Liver (tissue), 9 donors: ENCODE data around the gene VEZF1. TPM values are rescaled to one million over a fixed set of nuclear protein-coding genes. Genes with fewer than 3 reads are reported as not detected.
A peak's percentile ranks its signal among the peaks of the same experiment; 100 is the strongest.

Experiments
- DNase-seq: peaks from one replicate; pipeline ENCODE4 v3.0.0-alpha.2; 2017; ENCODE audit warnings: low spot score
- H3K27ac ChIP-seq, 2 donors: one replicate each; pipeline ENCODE4 v1.7.0; 2013; ENCODE audit warnings: inconsistent platforms in 2 of 2, low read length in 2 of 2, control low read depth in 1 of 2, low read depth in 1 of 2, mild to moderate bottlenecking in 1 of 2
- H3K27me3 ChIP-seq, 4 donors: one replicate each; pipeline versions ENCODE4 v1.6.1 to v1.7.0; 2013; ENCODE audit warnings: low read length in 3 of 4, inconsistent platforms in 1 of 4, mild to moderate bottlenecking in 1 of 4, moderate library complexity in 1 of 4; ENCODE audit not compliant: control insufficient read depth in 4 of 4, insufficient read depth in 4 of 4
- H3K36me3 ChIP-seq, 4 donors: one replicate each; pipeline versions ENCODE4 v1.6.1 to v1.7.0; 2013; ENCODE audit warnings: low read length in 3 of 4, mild to moderate bottlenecking in 3 of 4, low read depth in 1 of 4, moderate library complexity in 1 of 4; ENCODE audit not compliant: control insufficient read depth in 4 of 4, insufficient read depth in 3 of 4
- H3K4me1 ChIP-seq, 4 donors: one replicate each; pipeline versions ENCODE4 v1.6.1 to v1.7.0; 2013; ENCODE audit warnings: low read length in 3 of 4, mild to moderate bottlenecking in 3 of 4, moderate library complexity in 1 of 4; ENCODE audit not compliant: control insufficient read depth in 4 of 4, insufficient read depth in 4 of 4
- H3K4me3 ChIP-seq, 3 donors: one replicate each; pipeline versions ENCODE4 v1.6.1 to v1.7.0; 2013; ENCODE audit warnings: low read length in 3 of 3, control low read depth in 1 of 3, low read depth in 1 of 3, mild to moderate bottlenecking in 1 of 3
- H3K9ac ChIP-seq, 2 donors: one replicate each; pipeline ENCODE4 v1.7.0; 2013; ENCODE audit warnings: low read length in 2 of 2, mild to moderate bottlenecking in 2 of 2, moderate library complexity in 2 of 2, control low read depth in 1 of 2, low read depth in 1 of 2
- H3K9me3 ChIP-seq, 4 donors: one replicate each; pipeline versions ENCODE4 v1.6.1 to v1.7.0; 2013; ENCODE audit warnings: low read length in 3 of 4; ENCODE audit not compliant: control insufficient read depth in 4 of 4
- EGR1 ChIP-seq, 2 donors: IDR thresholded peaks; 2 replicates each; pipeline ENCODE4 v1.6.1; 2016 to 2018; ENCODE audit warnings: antibody characterized with exemption in 2 of 2, low read depth in 2 of 2
- FOXA2 ChIP-seq: IDR thresholded peaks from 2 replicates; pipeline ENCODE4 v1.6.1; 2016; ENCODE audit warnings: antibody characterized with exemption
- HNF4G ChIP-seq: IDR thresholded peaks from 2 replicates; pipeline ENCODE4 v1.6.1; 2016; ENCODE audit warnings: antibody characterized with exemption
- JUND ChIP-seq, 2 donors: IDR thresholded peaks; 2 replicates each; pipeline ENCODE4 v1.6.1; 2016; ENCODE audit warnings: antibody characterized with exemption in 2 of 2
- NR2F2 ChIP-seq: IDR thresholded peaks from 2 replicates; pipeline ENCODE4 v1.6.1; 2016; ENCODE audit warnings: antibody characterized with exemption
- RAD21 ChIP-seq, 2 donors: IDR thresholded peaks; 2 replicates each; pipeline ENCODE4 v1.6.1; 2016; ENCODE audit warnings: antibody characterized with exemption in 2 of 2, mild to moderate bottlenecking in 2 of 2
- REST ChIP-seq: IDR thresholded peaks from 2 replicates; pipeline ENCODE4 v1.6.1; 2016; ENCODE audit warnings: antibody characterized with exemption, mild to moderate bottlenecking
- RXRA ChIP-seq, 2 donors: IDR thresholded peaks; 2 replicates each; pipeline ENCODE4 v1.6.1; 2017 to 2018; ENCODE audit warnings: antibody characterized with exemption in 2 of 2, mild to moderate bottlenecking in 1 of 2
- SP1 ChIP-seq: IDR thresholded peaks from 2 replicates; pipeline ENCODE4 v1.6.1; 2018; ENCODE audit warnings: antibody characterized with exemption, mild to moderate bottlenecking
- TAF1 ChIP-seq: conservative IDR thresholded peaks from 2 replicates; pipeline ENCODE4 v1.6.1; 2016; ENCODE audit warnings: antibody characterized with exemption, mild to moderate bottlenecking
- YY1 ChIP-seq: IDR thresholded peaks from 2 replicates; pipeline ENCODE4 v1.6.1; 2016; ENCODE audit warnings: antibody characterized with exemption, mild to moderate bottlenecking
- ZBTB33 ChIP-seq: IDR thresholded peaks from 2 replicates; pipeline ENCODE4 v1.6.1; 2016; ENCODE audit warnings: antibody characterized with exemption
- WGBS: extraction: QIAGEN DNeasy Blood & Tissue Kit; methylation state at CpG from one replicate; pipeline ENCODE4 v1.1.7; 2013; 5-methylcytosine and 5-hydroxymethylcytosine counted together
- polyA plus RNA-seq, 2 donors: library from polyadenylated mRNA; stranded (reverse) in 1 of 2; unstranded in 1 of 2; fragments of 200-250 nt in 1 of 2; fragments of >200 nt in 1 of 2; fragmentation: Nextera tagmentation in 1 of 2; extraction: Ambion mirVana in 1 of 2; gene quantifications; one replicate each; pipeline versions ENCODE4 v1.2.1 to v1.2.3, GENCODE V29; 2013 to 2015
- total RNA-seq, 2 donors: library from RNA; depleted of rRNA; stranded (reverse); fragments of >200 nt; gene quantifications; one replicate each; pipeline ENCODE4 v1.2.3, GENCODE V29; 2014
- TF ChIP-seq, protein P1 (sequence below): fragments of 150-350 bp; IDR thresholded peaks from 2 replicates; pipeline ENCODE4 v1.5.1; 2017; ENCODE audit warnings: improper control_type of control experiment, low read depth, low read length; ENCODE audit not compliant: missing input control
- donor health status: healthy.
- donor health status: healthy.
- donor health status: healthy.
- donor health status: healthy.
- donor health status: healthy.

Gene VEZF1
- total and polyA plus RNA-seq, 4 donors = 7.9 to 26.2 (median 11.4) TPM

DNA sequence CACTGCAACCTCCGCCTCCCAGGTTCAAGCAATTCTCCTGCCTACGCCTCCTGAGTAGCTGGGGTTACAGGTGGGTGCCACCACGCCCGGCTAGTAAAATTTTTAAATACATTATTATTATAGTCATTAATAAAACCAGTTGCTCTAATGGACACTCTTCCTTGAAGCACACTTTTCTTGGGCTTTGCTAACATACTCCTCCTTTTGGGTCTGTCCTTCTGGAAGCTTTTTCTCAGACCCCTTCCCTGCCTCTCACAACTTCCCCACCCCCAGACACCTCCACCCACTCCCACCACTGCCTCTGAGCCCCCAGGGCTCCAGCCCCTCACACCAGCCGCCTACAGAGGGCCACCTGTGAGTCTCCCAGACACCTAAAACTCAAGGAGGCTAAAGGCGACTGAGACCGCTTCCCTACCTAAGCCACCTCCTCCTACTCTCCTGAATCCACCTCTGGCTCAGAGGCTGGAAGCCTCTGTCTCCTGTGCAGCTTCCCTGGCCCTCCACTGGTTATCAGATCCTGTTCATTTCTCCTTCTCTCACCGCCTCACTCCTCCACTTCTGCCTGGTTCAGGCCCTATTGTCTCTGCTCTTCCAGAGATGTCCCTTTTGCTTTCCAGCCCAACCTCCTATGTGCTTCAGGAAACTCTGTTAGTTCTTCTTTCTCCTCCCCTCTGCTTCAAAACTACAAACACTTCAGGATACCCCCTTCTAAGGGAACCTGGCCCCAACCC is 30.8 kb downstream of the VEZF1 start:
- WGBS = 96% methylated on average over 8 of the region's 8 CpGs
- no peak for DNase-seq
- Histone ChIP-seq H3K4me3 (no peak overlapping the region), H3K27ac (no peak overlapping the region), H3K27me3 (no peaks in the 10 kb centered on the region), H3K9ac (no peak overlapping the region), H3K9me3 (no peaks in the 10 kb centered on the region), H3K36me3 (no peaks in the 10 kb centered on the region), H3K4me1 (peaks cover 8 to 24% (median 19%) of the 10 kb centered on the region in 4 donors)
- TF ChIP-seq RAD21 (IDR thresholded peaks at IDR 0.05) = no peak

- TF ChIP-seq ZBTB33 (no peak), HNF4G (no peak), JUND (IDR thresholded peaks at IDR 0.05) (no peak), SP1 (no peak), TAF1 (no peak), NR2F2 (no peak), RXRA (IDR thresholded peaks at IDR 0.05) (no peak), REST (no peak), EGR1 (IDR thresholded peaks at IDR 0.05; ENCODE audit: low read depth in 2 of 2) (no peak), FOXA2 (no peak), YY1 (no peak)
- TF ChIP-seq, protein P1, sequence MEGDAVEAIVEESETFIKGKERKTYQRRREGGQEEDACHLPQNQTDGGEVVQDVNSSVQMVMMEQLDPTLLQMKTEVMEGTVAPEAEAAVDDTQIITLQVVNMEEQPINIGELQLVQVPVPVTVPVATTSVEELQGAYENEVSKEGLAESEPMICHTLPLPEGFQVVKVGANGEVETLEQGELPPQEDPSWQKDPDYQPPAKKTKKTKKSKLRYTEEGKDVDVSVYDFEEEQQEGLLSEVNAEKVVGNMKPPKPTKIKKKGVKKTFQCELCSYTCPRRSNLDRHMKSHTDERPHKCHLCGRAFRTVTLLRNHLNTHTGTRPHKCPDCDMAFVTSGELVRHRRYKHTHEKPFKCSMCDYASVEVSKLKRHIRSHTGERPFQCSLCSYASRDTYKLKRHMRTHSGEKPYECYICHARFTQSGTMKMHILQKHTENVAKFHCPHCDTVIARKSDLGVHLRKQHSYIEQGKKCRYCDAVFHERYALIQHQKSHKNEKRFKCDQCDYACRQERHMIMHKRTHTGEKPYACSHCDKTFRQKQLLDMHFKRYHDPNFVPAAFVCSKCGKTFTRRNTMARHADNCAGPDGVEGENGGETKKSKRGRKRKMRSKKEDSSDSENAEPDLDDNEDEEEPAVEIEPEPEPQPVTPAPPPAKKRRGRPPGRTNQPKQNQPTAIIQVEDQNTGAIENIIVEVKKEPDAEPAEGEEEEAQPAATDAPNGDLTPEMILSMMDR = no peak
- no peak overlapping the region for H3K27ac ChIP-seq
- H3K4me3 ChIP-seq = no peak overlapping the region
- no peak overlapping the region for H3K9ac ChIP-seq
- 72% methylated on average over 13 of the region's 13 CpGs for WGBS
- no peaks in the 10 kb centered on the region for H3K27me3 ChIP-seq
- H3K9me3 ChIP-seq = no peaks in the 10 kb centered on the region
- H3K4me1 ChIP-seq = peaks cover 8 to 24% (median 19%) of the 10 kb centered on the region in 4 donors
- no peaks in the 10 kb centered on the region for H3K36me3 ChIP-seq
- DNase-seq = peak; percentile 22
Observed at GRCh38 chr17:57956291-57957119, 31.5 kb downstream of the VEZF1 start.
